ENCODE measurements around the gene TNNT1. TPM values are rescaled to one million over a fixed set of nuclear protein-coding genes. Genes with fewer than 3 reads are reported as not detected.

The TNNT1 gene
- total RNA-seq, 2 donors from 2014 or later, result 8.5 to 87.9 TPM

GRCh38 chr19:55097864-55098715, 50.9 kb downstream of the TNNT1 start:
- TF ChIP-seq CTCF (IDR thresholded peaks at IDR 0.05), result no peak
- TF ChIP-seq POLR2A (IDR thresholded peaks at IDR 0.05), result no peak
- TF ChIP-seq POLR2AphosphoS5 (IDR thresholded peaks at IDR 0.05), result no peak
- intact Hi-C loops (cut with DNase I), result no loop called here
- no peak overlapping the region for H3K4me3 ChIP-seq
- H3K9me3 ChIP-seq, result no peaks in the 10 kb centered on the region
- no peaks in the 10 kb centered on the region for H3K36me3 ChIP-seq
- H3K4me1 ChIP-seq (replicated peaks), result no peaks in the 10 kb centered on the region
- 97% methylated on average over 23 of the region's 23 CpGs for WGBS
- H3K27me3 ChIP-seq (replicated peaks; ENCODE audit: insufficient read depth), result no peaks in the 10 kb centered on the region
- no peak overlapping the region for H3K27ac ChIP-seq
- no peak for DNase-seq (ENCODE audit: low spot score)

GRCh38 chr19:55096061-55096701, 52.8 kb downstream of the TNNT1 start:
- TF ChIP-seq CTCF (IDR thresholded peaks at IDR 0.05), result no peak
- Histone ChIP-seq H3K27ac (no peak overlapping the region), H3K4me3 (no peak overlapping the region), H3K36me3 (peaks cover 5 to 8% of the 10 kb centered on the region in 2 donors), H3K9me3 (no peaks in the 10 kb centered on the region), H3K27me3 (replicated peaks; ENCODE audit: insufficient read depth) (no peaks in the 10 kb centered on the region), H3K4me1 (replicated peaks) (no peaks in the 10 kb centered on the region)
- intact Hi-C loops (cut with DNase I), result no loop called here
- no peak for DNase-seq (ENCODE audit: low spot score)
- 81% methylated on average over 23 of the region's 23 CpGs for WGBS

- no peak for TF ChIP-seq CTCF (IDR thresholded peaks at IDR 0.05)
- no peak for TF ChIP-seq POLR2A (IDR thresholded peaks at IDR 0.05)
- TF ChIP-seq POLR2AphosphoS5 (IDR thresholded peaks at IDR 0.05), result no peak
Observed at GRCh38 chr19:55095260-55096060, 53.5 kb downstream of the TNNT1 start.

GRCh38 chr19:55094456-55095259, 54.3 kb downstream of the TNNT1 start:
- no peak for DNase-seq (ENCODE audit: low spot score)
- H3K27me3 ChIP-seq (replicated peaks; ENCODE audit: insufficient read depth), result no peaks in the 10 kb centered on the region
- H3K36me3 ChIP-seq, result peaks cover 5 to 9% of the 10 kb centered on the region in 2 donors
- 84% methylated on average over 32 of the region's 32 CpGs for WGBS
- no peak overlapping the region for H3K27ac ChIP-seq
- intact Hi-C loops (cut with DNase I), result no loop called here
- no peak for TF ChIP-seq CTCF (IDR thresholded peaks at IDR 0.05)
- no peak for TF ChIP-seq POLR2AphosphoS5 (IDR thresholded peaks at IDR 0.05)
- no peak for TF ChIP-seq POLR2A (IDR thresholded peaks at IDR 0.05)
- H3K4me1 ChIP-seq (replicated peaks), result no peaks in the 10 kb centered on the region
- H3K9me3 ChIP-seq, result no peaks in the 10 kb centered on the region
- no peak overlapping the region for H3K4me3 ChIP-seq

More at GRCh38 chr19:55095260-55096060, 53.5 kb downstream of the TNNT1 start:
- DNase-seq (ENCODE audit: low spot score), result no peak
- Histone ChIP-seq H3K4me1 (replicated peaks) (no peaks in the 10 kb centered on the region), H3K36me3 (peaks cover 5 to 9% of the 10 kb centered on the region in 2 donors), H3K4me3 (no peak overlapping the region), H3K27ac (no peak overlapping the region), H3K27me3 (replicated peaks; ENCODE audit: insufficient read depth) (no peaks in the 10 kb centered on the region), H3K9me3 (no peaks in the 10 kb centered on the region)
- intact Hi-C loops (cut with DNase I), result no loop called here
- WGBS, result 87% methylated on average over 22 of the region's 23 CpGs

All from prostate gland (tissue), 2 donors.